ENCODE data around the gene UQCC5.
A peak's percentile ranks its signal among the peaks of the same experiment; 100 is the strongest.

Gene UQCC5

GRCh38 chr3:52535411-52536111, 844 bp upstream of the UQCC5 start:
- no peak for DNase-seq (ENCODE audit: low read depth, low spot score)
- in situ Hi-C loops (cut with HindIII; ENCODE audit: low sequenced_read_pairs): no loop called here
- no peak for TF ChIP-seq CTCF (IDR thresholded peaks at IDR 0.05; ENCODE audit: low read depth, low read length)
- H3K4me3 ChIP-seq (ENCODE audit: low read depth, low read length): no peak overlapping the region

GRCh38 chr3:52536112-52536368, 365 bp upstream of the UQCC5 start:
- no peak for TF ChIP-seq CTCF (IDR thresholded peaks at IDR 0.05; ENCODE audit: low read depth, low read length)
- no peak for DNase-seq (ENCODE audit: low read depth, low spot score)
- in situ Hi-C loops (cut with HindIII; ENCODE audit: low sequenced_read_pairs): no loop called here
- H3K4me3 ChIP-seq (ENCODE audit: low read depth, low read length): no peak overlapping the region

GRCh38 chr3:52537165-52537620, 788 bp downstream of the UQCC5 start:
- in situ Hi-C loops (cut with HindIII; ENCODE audit: low sequenced_read_pairs): no loop called here
- peak overlapping the region; percentile 97 for H3K4me3 ChIP-seq (ENCODE audit: low read depth, low read length)
- no peak for DNase-seq (ENCODE audit: low read depth, low spot score)
- no peak for TF ChIP-seq CTCF (IDR thresholded peaks at IDR 0.05; ENCODE audit: low read depth, low read length)

- no peak for TF ChIP-seq CTCF (IDR thresholded peaks at IDR 0.05; ENCODE audit: low read depth, low read length)
- peak overlapping the region; percentile 97 for H3K4me3 ChIP-seq (ENCODE audit: low read depth, low read length)
- no peak for DNase-seq (ENCODE audit: low read depth, low spot score)
- in situ Hi-C loops (cut with HindIII; ENCODE audit: low sequenced_read_pairs): no loop called here
Measured at GRCh38 chr3:52537726-52538421, 1.5 kb downstream of the UQCC5 start.

GRCh38 chr3:52539010-52539653, 2.7 kb downstream of the UQCC5 start:
- in situ Hi-C loops (cut with HindIII; ENCODE audit: low sequenced_read_pairs): no loop called here
- TF ChIP-seq CTCF (IDR thresholded peaks at IDR 0.05; ENCODE audit: low read depth, low read length): no peak
- no peak overlapping the region for H3K4me3 ChIP-seq (ENCODE audit: low read depth, low read length)
- no peak for DNase-seq (ENCODE audit: low read depth, low spot score)

GRCh38 chr3:52541050-52541449, 4.6 kb downstream of the UQCC5 start:
- in situ Hi-C loops (cut with HindIII; ENCODE audit: low sequenced_read_pairs): no loop called here
- no peak for DNase-seq (ENCODE audit: low read depth, low spot score)
- no peak for TF ChIP-seq CTCF (IDR thresholded peaks at IDR 0.05; ENCODE audit: low read depth, low read length)
- no peak overlapping the region for H3K4me3 ChIP-seq (ENCODE audit: low read depth, low read length)
